ENCODE results near the gene ADAP1. TPM values are rescaled to one million over a fixed set of nuclear protein-coding genes. Genes with fewer than 3 reads are reported as not detected.

Gene ADAP1
- total and polyA plus RNA-seq, 7 donors = 11.4 to 157 (median 72.6) TPM

DNA sequence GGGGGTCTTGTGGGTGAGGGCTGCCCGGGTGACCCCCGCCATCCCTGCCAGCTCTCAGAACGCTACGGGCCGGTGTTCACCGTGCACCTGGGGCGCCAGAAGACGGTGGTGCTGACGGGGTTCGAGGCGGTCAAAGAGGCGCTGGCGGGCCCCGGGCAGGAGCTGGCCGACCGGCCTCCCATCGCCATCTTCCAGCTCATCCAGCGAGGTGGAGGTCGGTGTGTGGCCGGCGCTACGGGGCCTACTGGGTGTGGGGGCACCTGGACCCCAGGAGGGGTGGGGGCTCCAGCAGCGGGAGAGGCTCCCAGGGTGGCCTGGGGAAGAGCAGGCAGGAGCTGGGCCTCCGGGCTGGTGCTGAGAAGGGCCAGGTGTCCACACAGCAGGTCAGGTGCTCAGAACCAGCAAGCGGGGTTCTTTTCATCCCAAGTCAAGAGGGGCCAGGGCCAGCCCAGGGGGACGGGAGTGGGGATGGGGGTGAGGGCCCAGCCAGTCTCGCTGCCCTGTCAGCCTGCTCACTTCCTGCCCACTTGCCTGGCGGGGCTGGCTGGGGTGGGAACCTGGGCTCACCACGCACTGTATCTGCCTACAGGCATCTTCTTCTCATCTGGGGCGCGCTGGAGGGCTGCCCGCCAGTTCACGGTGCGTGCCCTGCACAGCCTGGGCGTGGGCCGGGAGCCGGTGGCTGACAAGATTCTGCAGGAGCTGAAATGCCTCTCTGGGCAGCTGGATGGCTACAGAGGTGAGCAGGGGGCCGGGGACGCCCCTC, 30.1 kb upstream of the ADAP1 start:
- intact Hi-C loops (cut with DNase I) = no loop called here
- TF ChIP-seq EP300 (IDR thresholded peaks at IDR 0.05) (no peak), POLR2A (IDR thresholded peaks at IDR 0.05) (no peak), POLR2AphosphoS5 (IDR thresholded peaks at IDR 0.05) (no peak)
- TF ChIP-seq, protein P1, sequence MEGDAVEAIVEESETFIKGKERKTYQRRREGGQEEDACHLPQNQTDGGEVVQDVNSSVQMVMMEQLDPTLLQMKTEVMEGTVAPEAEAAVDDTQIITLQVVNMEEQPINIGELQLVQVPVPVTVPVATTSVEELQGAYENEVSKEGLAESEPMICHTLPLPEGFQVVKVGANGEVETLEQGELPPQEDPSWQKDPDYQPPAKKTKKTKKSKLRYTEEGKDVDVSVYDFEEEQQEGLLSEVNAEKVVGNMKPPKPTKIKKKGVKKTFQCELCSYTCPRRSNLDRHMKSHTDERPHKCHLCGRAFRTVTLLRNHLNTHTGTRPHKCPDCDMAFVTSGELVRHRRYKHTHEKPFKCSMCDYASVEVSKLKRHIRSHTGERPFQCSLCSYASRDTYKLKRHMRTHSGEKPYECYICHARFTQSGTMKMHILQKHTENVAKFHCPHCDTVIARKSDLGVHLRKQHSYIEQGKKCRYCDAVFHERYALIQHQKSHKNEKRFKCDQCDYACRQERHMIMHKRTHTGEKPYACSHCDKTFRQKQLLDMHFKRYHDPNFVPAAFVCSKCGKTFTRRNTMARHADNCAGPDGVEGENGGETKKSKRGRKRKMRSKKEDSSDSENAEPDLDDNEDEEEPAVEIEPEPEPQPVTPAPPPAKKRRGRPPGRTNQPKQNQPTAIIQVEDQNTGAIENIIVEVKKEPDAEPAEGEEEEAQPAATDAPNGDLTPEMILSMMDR (IDR thresholded peaks at IDR 0.05) = no peak
- H3K4me3 ChIP-seq = no peak overlapping the region
- H3K36me3 ChIP-seq = no peaks in the 10 kb centered on the region
- no peaks in the 10 kb centered on the region for H3K9me3 ChIP-seq
- no peak for DNase-seq
- WGBS, 2 donors = 81 to 88% methylated on average over 39 of the region's 39 CpGs
- peaks cover 0 to 10% (median 2%) of the 10 kb centered on the region in 4 donors for H3K4me1 ChIP-seq
- H3K27ac ChIP-seq = no peak overlapping the region
- H3K27me3 ChIP-seq = peaks cover 34 to 77% (median 55%) of the 10 kb centered on the region in 3 donors

GRCh38 chr7:983616-984071, 29.2 kb upstream of the ADAP1 start:
- TF ChIP-seq POLR2AphosphoS5 (IDR thresholded peaks at IDR 0.05) = no peak
- peaks cover 31 to 68% (median 46%) of the 10 kb centered on the region in 3 donors for H3K27me3 ChIP-seq
- no peaks in the 10 kb centered on the region for H3K36me3 ChIP-seq
- no peak overlapping the region for H3K27ac ChIP-seq
- intact Hi-C loops (cut with DNase I) = no loop called here
- no peak for DNase-seq
- no peaks in the 10 kb centered on the region for H3K9me3 ChIP-seq
- H3K4me3 ChIP-seq = no peak overlapping the region
- 76 to 78% methylated on average over 20 of the region's 20 CpGs for WGBS, 2 donors
- peaks cover 0 to 5% (median 2%) of the 10 kb centered on the region in 4 donors for H3K4me1 ChIP-seq

DNA sequence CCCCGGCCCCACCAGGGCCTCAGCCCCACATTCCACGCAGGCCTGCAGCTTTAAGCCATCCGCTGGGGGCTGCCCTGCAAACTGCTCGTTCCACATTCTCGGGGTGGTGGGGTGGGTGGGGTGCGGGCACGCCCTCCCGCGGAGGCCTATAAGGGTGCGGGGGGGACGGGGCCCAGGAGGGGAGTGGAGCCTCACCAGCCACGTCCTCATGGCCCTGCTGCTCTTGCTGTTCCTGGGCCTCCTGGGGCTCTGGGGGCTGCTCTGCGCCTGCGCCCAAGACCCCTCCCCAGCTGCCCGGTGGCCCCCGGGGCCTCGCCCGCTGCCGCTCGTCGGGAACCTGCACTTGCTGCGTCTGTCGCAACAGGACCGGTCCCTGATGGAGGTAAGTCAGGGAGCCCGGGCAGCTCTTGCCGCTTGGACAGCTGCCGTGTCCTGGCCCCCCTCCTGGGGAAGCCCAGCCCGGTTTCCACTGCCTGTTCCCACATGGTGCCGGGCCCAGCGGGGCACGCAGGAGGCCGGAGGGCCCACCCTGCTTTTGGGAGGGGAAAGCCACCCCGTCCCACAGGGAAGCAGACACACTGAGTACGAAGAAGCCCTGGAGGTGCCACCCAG, 28.6 kb upstream of the ADAP1 start, which contains the start of gene CYP2W1:
TSS of gene CYP2W1 (plus strand) at position 178 of the 612 bp plus-strand sequence. CDS start at position 209, 31 bp downstream.
- Histone ChIP-seq H3K27me3 (peaks cover 26 to 62% (median 41%) of the 10 kb centered on the region in 3 donors), H3K4me3 (no peak within 1 kb of the TSS), H3K27ac (no peak within 1 kb of the TSS), H3K9me3 (no peaks in the 10 kb centered on the region), H3K36me3 (no peaks in the 10 kb centered on the region), H3K4me1 (peaks cover 0 to 4% (median 0%) of the 10 kb centered on the region in 4 donors)
- DNase-seq = no peak
- WGBS, 2 donors = 19 to 57% methylated on average over 34 of the region's 34 CpGs
- no peak for TF ChIP-seq POLR2A (IDR thresholded peaks at IDR 0.05)
- no peak for TF ChIP-seq EP300 (IDR thresholded peaks at IDR 0.05)
- TF ChIP-seq, protein P1 (IDR thresholded peaks at IDR 0.05) = no peak
- no peak for TF ChIP-seq POLR2AphosphoS5 (IDR thresholded peaks at IDR 0.05)
- intact Hi-C loops (cut with DNase I) = no loop called here

DNA sequence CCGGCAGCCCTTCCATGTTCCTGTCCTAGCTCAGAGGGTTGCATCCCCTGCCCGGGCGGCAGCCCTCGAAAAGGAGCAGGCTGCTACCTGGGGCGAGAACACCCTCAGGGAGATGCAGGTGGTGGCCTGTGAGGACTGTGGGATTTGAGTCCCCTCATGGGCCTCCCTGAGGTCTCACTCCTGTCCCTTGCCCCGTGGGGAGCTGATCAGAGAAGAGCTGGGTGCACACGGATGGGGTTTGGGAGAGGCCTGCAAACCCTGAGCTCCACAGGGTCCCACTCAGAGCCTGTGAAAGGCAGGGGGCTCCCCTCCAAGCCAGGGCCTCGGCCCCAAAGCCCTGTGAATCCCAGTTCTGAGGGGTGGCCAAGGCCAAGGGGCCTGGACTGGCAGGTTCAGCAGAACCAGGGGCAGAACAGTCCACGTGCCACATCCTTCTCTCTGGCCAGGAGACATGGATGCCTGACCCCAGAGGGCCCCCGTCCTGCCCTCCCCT, 28.1 kb upstream of the ADAP1 start:
- 21 to 56% methylated on average over 10 of the region's 10 CpGs for WGBS, 2 donors
- intact Hi-C loops (cut with DNase I) = no loop called here
- H3K27ac ChIP-seq = no peak overlapping the region
- no peaks in the 10 kb centered on the region for H3K36me3 ChIP-seq
- H3K9me3 ChIP-seq = no peaks in the 10 kb centered on the region
- H3K4me3 ChIP-seq = no peak overlapping the region
- no peak for DNase-seq
- peaks cover 0 to 4% (median 0%) of the 10 kb centered on the region in 4 donors for H3K4me1 ChIP-seq
- TF ChIP-seq POLR2A (IDR thresholded peaks at IDR 0.05) = no peak
- TF ChIP-seq EP300 (IDR thresholded peaks at IDR 0.05) = no peak
- TF ChIP-seq, protein P1 (IDR thresholded peaks at IDR 0.05) = no peak
- H3K27me3 ChIP-seq = peaks cover 23 to 57% (median 35%) of the 10 kb centered on the region in 3 donors

All from sigmoid colon (tissue), 7 donors.